KOPT-K1 (cell line): Measurements from ENCODE around the gene NOP56.
"Not testable (repeated sequence)": the region's sequence is repeated elsewhere in the genome, so short reads cannot be mapped to it uniquely, and the experiment has no call there.

Experiments used
- H3K27ac ChIP-seq: fragments of 200-600 bp; sonication (generic); 2 replicates; pipeline ENCODE4 v1.5.1; 2016; ENCODE audit warnings: antibody characterized with exemption, mild to moderate bottlenecking, low read depth, low read length; ENCODE audit not compliant: poor library complexity, severe bottlenecking
- H3K36me3 ChIP-seq: fragments of 200-600 bp; sonication (generic); 2 replicates; pipeline ENCODE4 v1.5.1; 2017; ENCODE audit warnings: antibody characterized with exemption, mild to moderate bottlenecking, low read length, moderate library complexity; ENCODE audit not compliant: insufficient read depth
- H3K9me3 ChIP-seq: fragments of 200-600 bp; sonication (generic); 2 replicates; pipeline ENCODE4 v1.5.1; 2017; ENCODE audit warnings: antibody characterized with exemption, low read length, mild to moderate bottlenecking; ENCODE audit not compliant: insufficient read depth, poor library complexity, severe bottlenecking

Gene NOP56

GRCh38 chr20:2690718-2691117 is 38.3 kb downstream of the NOP56 start:
- H3K27ac ChIP-seq = no peak overlapping the region
- H3K36me3 ChIP-seq = no peaks in the 10 kb centered on the region
- H3K9me3 ChIP-seq = no peaks in the 10 kb centered on the region

DNA sequence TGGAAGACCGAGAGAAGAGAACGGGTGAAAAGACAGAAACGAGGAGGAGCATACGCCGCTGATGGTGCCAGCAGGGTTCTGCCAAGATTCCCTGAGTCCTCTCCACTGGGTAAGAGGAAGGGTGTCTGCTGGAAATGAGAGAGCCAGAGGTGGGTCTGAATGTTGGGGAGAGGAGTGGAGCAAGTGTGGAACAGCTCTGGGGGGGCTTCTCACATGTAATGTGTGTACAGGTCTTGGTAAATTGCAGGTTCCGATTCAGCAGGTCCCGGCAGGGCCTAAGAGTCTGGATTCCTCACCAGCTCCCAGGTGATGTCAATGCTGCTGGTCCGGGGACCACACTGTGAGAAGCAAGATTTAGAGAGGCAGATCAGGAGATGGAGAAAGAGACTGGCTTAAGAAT is 38.7 kb downstream of the NOP56 start:
- Histone ChIP-seq H3K9me3 (no peaks in the 10 kb centered on the region), H3K27ac (no peak overlapping the region), H3K36me3 (no peaks in the 10 kb centered on the region)

DNA sequence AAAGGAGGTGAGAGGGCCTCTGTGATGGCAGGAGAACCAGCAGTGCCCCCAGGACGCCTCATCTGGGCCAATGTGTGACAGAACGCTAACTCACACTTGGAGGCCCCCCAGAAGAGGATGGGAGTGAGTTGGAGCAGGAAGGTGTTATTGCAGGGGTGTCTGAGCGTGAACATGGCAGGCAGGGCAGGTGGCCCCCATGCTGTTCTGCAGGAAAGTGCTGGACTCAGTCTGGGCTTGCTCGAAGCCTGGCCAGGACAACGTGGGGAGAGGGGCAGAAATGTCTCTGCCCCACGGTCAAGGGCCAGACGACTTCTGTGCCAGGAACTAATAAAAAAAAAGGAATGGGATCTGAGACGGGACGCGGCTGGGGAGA is 39.2 kb downstream of the NOP56 start:
- H3K27ac ChIP-seq = no peak overlapping the region
- no peaks in the 10 kb centered on the region for H3K9me3 ChIP-seq
- H3K36me3 ChIP-seq = no peaks in the 10 kb centered on the region

- H3K9me3 ChIP-seq = no peaks in the 10 kb centered on the region
- no peak within 1 kb of the TSS for H3K27ac ChIP-seq
- H3K36me3 ChIP-seq = no peaks in the 10 kb centered on the region
These were observed 39.8 kb downstream of the NOP56 start, which contains the start of gene EBF4 for GRCh38 chr20:2692036-2692885. EBF4 (plus strand) TSS chr20:2692780; CDS start chr20:2693646, 866 bp downstream.

DNA sequence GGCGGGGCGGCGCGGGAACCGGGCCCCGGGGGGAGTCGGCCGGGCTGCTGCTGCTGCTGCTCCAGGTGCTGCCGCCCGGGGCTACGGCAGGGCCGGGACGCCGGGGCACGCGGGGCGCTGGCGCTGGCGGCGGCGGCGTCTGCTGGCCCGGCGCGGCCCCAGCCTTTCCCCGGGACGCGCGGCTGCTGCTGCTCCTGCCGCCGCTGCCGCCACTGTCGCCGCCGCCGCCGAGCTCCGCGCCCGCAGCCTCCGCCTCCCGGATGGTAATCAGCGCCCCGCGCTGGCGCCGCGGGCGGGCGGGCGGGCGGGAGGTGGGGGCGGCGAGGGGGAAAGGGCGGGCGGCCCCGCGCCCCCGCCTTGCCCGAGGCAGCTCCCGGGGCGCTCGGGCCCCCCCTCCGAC is 40.5 kb downstream of the NOP56 start:
- Histone ChIP-seq H3K27ac (no peak overlapping the region), H3K36me3 (no peaks in the 10 kb centered on the region), H3K9me3 (no peaks in the 10 kb centered on the region)

- H3K9me3 ChIP-seq = no peaks in the 10 kb centered on the region
- no peak overlapping the region for H3K27ac ChIP-seq
- H3K36me3 ChIP-seq = no peaks in the 10 kb centered on the region
These were observed 41.0 kb downstream of the NOP56 start for GRCh38 chr20:2693286-2694007.

DNA sequence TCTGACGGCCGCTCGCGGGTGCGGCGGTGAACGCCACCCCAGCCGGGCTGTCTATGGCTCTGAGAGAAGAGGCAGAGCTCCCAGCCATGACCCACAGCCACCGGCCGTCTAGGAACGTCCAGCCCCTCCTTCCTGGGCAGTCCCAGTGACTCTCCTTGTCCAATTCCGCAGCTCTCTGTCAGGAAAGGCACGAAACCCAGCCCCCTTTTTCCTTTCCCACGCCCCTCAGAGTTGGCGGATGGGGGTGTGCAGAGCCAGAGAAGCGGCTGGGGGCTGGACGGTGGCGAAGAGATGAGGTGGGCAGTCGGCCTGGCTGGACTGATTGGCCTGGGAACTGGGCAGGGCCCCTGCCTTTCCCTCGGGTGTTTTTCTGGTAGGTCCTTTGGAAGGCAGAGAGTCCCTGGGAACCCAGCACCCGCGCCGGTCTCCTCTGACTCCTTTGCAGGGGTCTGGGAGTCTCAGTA is 41.6 kb downstream of the NOP56 start:
- Histone ChIP-seq H3K27ac (no peak overlapping the region), H3K36me3 (no peaks in the 10 kb centered on the region), H3K9me3 (no peaks in the 10 kb centered on the region)

DNA sequence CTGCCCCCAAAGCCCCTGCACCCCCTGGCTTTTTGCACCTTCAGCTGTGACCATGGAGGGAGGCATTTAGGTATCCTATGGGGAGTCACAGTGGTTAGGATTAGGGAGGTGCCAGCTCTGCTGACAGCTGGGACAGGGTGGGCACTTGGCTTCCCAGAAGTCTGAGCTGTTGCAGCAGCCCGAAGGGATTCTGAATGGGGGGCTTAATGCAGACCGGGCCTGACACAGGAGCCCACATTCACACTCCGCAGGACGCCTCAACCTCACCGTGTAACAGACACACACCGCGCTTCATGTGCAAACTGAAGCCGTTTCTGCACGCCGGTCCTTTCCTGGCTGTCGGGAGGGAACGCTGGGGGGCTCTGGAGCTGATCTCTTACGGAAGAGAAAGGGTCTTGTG is 42.1 kb downstream of the NOP56 start:
- no peaks in the 10 kb centered on the region for H3K9me3 ChIP-seq
- H3K27ac ChIP-seq = no peak overlapping the region
- H3K36me3 ChIP-seq = no peaks in the 10 kb centered on the region

DNA sequence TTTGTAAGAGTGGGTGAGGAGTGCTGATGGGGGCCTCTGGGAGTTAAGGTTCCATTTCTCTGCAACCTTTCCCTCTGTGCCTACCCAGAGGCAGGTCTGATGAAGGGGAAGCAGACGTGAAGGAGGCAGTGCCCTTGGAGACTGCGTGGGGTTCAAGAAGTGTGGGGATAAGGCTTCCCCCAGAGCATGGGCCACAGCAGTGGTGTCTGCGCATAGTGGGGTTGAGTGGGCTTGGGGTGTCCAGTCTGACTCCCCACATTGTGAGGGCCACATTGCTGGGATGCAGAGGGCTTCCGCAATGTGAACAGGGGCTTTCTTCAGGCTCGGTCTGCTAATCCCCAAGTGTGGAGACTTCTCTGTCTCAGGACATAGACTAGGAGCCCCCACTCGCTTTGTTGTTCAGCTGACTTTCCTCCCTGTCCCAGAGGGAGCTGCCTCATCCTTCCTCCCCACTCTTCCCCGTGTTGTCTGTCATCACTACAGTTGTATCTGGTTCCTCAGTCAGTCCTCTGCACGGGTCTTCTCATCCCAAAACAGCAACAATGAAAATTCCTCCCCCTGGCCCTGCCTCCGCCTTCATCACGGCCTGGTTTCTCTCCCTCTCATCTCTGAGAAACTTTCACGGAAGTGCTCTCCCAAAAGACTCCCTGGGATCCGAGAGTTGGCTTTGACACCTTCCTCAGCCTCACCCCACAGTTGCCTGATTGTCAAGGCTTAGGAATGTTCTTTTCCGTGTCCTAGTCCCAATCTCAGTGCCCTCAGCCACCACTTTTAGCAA is 43.0 kb downstream of the NOP56 start:
- H3K36me3 ChIP-seq = no peaks in the 10 kb centered on the region
- no peaks in the 10 kb centered on the region for H3K9me3 ChIP-seq
- H3K27ac ChIP-seq = no peak overlapping the region

DNA sequence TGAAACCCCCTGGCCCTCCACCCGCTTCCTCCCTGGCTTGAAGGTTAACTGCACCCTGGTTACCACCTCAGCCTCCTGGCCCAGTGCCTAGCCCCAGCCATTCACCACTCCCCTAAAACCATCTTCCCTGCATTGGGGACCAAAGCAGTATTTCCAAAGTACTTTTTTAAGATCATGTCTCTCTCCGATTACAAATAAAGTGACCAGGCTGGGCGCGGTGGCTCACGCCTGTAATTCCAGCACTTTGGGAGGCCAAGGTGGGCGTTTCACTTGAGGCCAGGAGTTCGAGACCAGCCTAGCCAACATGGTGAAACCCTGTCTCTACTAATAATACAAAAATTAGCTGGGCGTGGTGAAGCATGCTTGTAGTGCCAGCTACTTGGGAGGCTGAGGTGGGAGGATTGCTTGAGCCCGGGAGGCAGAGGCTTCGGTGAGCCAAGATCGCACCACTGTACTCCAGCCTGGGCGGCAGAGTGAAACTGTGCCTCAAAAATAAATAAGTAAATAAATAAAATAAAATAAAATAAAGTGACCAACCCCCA is 43.6 kb downstream of the NOP56 start:
- not testable (repeated sequence) for H3K9me3 ChIP-seq, H3K27ac ChIP-seq, H3K36me3 ChIP-seq

GRCh38 chr20:2696646-2697045 is 44.2 kb downstream of the NOP56 start:
- no peak overlapping the region for H3K27ac ChIP-seq
- H3K36me3 ChIP-seq = no peaks in the 10 kb centered on the region
- H3K9me3 ChIP-seq = no peaks in the 10 kb centered on the region

- Histone ChIP-seq H3K27ac (no peak overlapping the region), H3K9me3 (no peaks in the 10 kb centered on the region), H3K36me3 (no peaks in the 10 kb centered on the region)
These were observed 45.3 kb downstream of the NOP56 start for GRCh38 chr20:2697768-2698167.

DNA sequence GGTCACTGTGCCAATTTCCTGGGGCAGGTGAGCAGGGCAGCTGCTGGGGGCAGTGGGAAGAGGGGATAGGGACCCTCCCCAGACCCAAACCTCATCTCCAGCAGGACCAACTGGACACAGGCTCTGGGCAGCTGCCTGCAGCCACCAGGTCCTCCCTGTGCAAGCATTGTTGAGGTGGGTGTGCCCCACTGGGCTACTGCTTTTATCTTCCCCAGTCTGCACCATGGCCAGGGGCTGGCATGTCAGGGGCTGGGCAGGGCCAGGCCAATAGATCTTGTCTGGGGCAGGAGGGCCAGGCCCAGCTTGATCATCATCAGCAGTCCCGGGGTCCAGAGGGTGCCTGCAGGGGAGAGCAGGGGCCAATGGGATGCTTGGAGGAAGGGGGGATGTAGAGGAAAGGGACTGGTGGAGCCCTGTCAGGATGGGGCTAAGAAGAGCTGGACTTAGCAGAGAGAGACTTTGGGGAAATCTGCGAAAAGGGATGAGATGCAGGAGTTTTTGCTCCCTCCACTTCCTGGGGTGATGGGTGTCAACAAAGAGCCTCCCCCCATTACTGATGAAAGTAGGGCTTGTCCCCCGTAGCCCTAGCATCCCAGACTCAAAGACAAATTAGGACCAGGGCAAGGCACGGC is 45.9 kb downstream of the NOP56 start:
- no peaks in the 10 kb centered on the region for H3K36me3 ChIP-seq
- H3K9me3 ChIP-seq = no peaks in the 10 kb centered on the region
- no peak overlapping the region for H3K27ac ChIP-seq

DNA sequence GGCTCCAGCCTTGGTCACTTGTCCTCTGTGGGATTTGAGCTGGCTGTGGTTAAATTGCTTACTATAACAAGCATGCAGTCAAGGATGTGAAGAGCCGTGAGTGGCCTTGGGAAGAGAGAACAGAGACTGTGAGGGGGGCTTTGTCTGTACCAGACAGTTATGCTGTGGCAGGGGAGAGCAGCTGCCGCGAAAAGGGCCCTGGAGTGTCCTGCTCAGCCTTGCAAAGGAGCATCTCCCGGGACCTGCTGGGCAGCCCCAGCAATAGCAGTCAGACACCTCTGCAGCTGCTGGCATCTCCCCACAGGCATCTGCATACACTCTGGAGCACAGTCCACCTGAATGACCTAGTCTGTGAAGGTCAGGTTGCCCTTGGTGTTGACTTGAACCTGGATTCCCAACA is 46.5 kb downstream of the NOP56 start:
- H3K27ac ChIP-seq = no peak overlapping the region

More for the DNA sequence above, 46.5 kb downstream of the NOP56 start:
- Histone ChIP-seq H3K9me3 (no peaks in the 10 kb centered on the region), H3K36me3 (no peaks in the 10 kb centered on the region)
